Neural progenitor cell (in vitro differentiated cells): ENCODE measurements around the gene HECA.

Experiments
- CTCF ChIP-seq: fragments of 200-600 bp; sonication (generic); IDR thresholded peaks from 2 replicates; pipeline ENCODE4 v1.5.1; 2017; ENCODE audit warnings: antibody characterized with exemption, mild to moderate bottlenecking
- EZH2 ChIP-seq: fragments of 200-600 bp; sonication (generic); IDR thresholded peaks from 2 replicates; pipeline ENCODE4 v1.6.1; 2017; ENCODE audit warnings: antibody characterized with exemption, mild to moderate bottlenecking, moderate library complexity
- EZH2phosphoT487 ChIP-seq: fragments of 200-600 bp; sonication (generic); IDR thresholded peaks from 2 replicates; pipeline ENCODE4 v1.6.1; 2017; ENCODE audit warnings: antibody characterized with exemption

GRCh38 chr6:139150920-139151319 lies 16.0 kb downstream of the HECA start:
- no peak for TF ChIP-seq EZH2
- TF ChIP-seq CTCF: no peak
- no peak for TF ChIP-seq EZH2phosphoT487
